ENCODE measurements around the gene GRM5.
"Not testable (repeated sequence)": the region's sequence is repeated elsewhere in the genome, so short reads cannot be mapped to it uniquely, and the experiment has no call there.

GRM5 gene

DNA sequence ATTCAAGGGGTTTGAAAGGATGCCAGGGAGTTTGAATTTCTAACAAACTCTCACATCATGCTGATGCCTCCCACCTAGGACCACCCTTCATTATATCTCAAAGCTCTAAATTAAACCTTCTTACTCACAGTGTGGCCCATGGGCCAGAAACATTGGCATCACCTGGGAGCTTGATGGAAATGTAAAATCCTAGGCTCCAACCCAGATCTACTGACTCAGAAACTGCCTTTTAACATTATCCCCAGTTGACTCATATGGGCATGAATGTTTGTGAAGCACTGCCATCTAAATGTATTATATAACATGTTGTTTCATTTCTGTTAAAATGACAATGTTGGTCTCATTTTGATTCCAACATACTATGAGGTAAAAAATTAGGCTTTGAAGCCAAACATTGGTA lies 90.3 kb downstream of the GRM5 start:
- DNase-seq (ENCODE audit: low read depth, low spot score), result not testable (repeated sequence)

DNA sequence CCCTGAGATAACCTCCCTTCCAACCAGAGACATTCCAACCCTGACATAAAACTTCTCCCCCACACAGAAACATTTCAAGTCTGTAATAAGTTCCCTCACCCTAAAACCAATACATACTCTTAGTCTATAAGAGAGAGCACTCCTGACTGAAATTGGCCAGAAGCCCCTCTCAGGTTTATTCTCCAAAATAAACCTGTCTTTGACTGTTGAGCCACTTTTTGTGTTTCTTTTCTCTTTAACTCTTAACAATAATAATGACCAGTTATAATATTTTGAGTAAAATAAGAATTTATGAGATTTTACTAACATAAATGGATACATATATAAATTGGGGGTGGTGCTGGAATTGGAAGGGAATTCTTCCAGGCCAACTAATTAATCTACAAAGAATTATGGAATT lies 93.6 kb downstream of the GRM5 start:
- no peak for DNase-seq (ENCODE audit: low read depth, low spot score)

DNA sequence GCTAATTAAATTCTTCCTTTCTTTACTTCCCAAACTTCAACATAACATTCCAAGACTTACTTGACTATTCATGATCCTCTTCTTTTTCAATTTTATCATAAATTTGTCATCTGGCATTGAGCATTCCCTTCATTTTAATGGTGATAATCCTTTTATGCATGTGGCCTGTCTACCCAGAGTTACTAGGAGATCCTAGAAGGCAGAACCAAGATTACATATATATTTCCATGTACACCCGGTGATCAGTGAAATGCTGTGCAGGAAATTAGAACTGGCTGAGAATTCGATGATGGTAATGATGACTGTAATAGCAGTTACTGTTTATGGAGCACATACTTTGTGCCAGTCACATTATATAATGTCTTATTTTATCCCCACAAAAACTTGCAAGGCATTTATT lies 104.2 kb downstream of the GRM5 start:
- DNase-seq (ENCODE audit: low read depth, low spot score), result not testable (repeated sequence)

DNA sequence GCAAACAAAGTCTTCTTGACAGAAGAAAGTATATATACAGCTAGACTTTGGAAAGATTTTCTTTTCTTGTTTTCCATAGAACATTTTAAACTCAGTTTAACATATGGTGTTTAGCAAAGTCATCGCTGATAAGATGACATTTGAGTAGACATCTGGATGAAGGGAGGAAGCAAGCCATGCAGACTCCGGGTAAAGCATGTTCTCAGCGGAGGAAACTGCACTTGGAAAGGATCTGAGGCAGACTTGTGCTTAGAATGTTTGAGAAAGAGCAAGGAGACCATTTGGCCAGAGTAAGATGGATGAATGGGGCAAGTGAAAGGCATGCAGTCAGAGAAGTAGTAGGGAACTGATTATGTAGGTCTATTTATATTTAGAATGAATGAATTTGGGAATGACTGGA lies 105.9 kb downstream of the GRM5 start:
- DNase-seq (ENCODE audit: low read depth, low spot score), result not testable (repeated sequence)

DNA sequence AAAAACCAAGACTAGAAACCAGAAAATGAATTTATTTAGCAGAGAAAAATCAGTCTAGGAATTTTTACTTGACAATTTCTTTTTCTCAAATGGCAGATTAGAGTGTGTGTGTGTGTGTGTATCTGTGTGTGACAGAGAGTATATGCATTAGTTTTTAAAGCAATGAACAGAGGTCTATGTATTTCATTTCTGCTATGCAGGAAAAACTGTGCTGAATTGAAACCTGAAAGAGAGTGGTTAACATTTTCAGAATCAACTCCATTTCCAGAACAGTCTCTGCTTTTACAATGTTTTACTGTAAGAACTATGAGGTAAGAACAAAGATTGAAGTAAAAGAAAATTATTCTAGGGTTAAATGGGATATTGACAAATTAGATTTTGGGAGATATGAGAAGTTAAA lies 114.8 kb downstream of the GRM5 start:
- no peak for DNase-seq (ENCODE audit: low read depth, low spot score)

DNA sequence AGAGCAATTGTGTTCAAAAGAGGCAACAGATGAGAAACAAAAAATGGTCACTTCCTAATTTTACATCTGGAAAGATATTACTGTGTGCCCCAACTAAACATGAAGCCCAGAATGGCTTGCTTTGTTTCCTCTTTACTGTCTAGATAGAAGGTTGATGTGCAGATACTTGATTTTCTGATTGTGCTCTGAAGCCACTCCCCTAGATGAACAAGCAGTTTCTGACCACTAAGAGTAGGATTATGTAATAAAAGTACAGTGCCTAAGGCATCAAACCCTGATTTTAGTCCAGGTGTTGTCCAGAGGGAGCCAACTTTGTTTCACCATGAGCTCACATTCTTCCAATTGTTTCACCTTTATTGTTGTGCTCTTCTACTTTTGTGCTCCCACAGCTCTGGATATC lies 116.9 kb downstream of the GRM5 start:
- DNase-seq (ENCODE audit: low read depth, low spot score), result not testable (repeated sequence)

DNA sequence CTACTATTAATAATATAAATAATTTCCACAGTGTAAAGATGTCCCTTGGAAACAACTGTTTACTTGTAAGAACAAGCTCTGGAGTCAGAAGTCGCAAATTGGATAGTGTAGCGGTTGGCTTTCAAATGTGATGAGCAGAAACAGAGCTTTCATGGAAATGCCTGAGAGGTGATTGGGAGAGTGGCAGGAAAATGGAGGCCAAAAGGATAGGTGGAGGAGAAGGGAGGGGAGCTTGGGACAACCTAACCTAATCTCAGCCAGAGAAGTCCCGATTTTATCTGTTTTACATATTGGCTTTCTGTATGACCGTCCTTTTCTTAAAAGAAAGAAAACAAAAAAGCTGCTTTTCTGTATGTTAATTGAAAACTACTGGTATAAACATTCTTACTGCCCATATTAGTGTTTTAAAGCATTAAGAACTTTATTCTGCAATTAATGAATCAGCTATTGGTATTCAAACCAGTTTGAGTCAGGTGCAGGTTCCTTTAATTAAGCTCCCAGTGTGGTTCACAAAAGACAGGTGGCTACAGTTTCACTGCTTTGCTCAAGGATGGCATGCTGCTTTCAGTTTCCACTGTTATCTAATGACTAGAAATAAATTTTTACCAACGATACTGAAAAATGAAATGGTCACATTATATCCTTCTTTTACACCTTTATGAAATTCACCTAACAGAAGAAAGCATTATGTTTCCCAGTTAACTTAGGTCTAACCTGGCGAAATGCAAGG lies 117.8 kb downstream of the GRM5 start:
- DNase-seq (ENCODE audit: low read depth, low spot score), result not testable (repeated sequence)

DNA sequence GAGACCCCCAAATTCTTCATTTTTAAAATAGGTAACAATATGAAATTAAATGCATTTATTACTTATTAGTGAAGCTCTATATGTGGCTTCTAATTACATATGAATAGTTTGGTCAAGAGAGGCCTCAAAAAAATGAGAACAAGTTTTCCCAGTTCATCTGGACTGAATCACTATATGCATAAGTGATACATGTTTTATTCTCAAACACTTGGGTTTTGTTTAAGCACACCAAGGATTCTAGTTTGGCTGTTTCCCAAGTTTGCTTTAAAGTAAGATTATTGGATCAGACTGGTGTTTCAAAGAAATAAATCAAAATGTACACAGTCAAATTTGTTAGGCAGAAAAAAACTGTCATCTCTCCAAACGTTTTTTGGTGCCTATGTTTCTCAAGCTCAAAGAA lies 136.1 kb downstream of the GRM5 start:
- DNase-seq (ENCODE audit: low read depth, low spot score), result not testable (repeated sequence)

DNA sequence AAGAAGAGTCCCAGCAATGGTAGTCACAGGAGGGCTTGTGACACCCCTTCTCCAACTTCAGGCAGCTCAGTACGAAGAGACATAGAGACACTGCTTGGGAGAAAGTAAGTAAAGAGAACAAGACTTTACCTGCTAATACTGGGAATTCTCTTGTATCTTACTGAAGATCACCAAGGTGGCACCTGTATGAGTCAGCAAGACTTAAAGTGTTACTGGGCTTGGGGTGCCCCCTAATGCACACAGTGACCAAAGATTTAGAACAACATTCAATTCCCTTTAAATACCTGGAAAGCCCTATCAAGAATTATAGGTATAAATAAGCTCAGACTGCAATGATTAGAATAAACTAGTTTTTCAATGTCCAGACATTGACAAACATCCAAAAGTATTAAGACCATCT lies 148.7 kb downstream of the GRM5 start:
- not testable (repeated sequence) for DNase-seq (ENCODE audit: low read depth, low spot score)

DNA sequence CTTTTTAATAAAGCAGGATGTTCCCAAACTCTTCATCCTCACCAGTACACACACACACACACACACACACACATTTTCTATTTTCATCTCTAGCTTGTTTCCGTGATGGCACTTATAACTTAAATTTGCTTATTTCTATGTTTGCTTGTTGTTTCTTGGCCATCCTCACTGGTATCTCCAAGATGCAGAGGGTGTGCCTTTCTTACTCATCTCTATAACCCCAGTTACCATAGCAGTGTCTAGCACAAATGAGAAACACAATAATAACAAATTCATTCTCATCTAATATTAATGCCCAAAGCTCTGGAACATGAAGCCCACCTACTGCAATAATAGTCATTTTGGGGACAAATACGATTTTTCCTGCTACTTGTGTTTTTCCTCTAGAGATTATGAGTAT lies 156.3 kb downstream of the GRM5 start:
- DNase-seq (ENCODE audit: low read depth, low spot score), result no peak

DNA sequence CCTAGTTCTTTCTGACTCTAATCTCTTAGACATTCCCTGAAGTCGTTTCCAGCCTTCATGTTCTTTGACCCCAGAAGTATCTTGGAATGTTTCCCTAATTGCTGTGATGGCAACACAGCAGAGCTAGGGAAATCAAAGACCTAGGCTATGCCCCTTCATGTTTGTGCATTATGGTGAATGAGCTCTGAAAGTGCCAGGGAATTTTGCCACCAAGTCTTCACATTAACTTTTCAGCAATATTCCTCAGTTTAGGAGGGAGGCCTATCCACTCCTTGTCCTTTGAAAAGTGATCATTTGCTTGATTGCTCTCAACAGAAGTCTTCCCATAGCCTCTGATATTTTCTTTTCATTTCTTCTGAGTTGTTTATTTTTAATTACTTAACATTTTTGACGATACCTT lies 164.3 kb downstream of the GRM5 start:
- DNase-seq (ENCODE audit: low read depth, low spot score), result not testable (repeated sequence)

DNA sequence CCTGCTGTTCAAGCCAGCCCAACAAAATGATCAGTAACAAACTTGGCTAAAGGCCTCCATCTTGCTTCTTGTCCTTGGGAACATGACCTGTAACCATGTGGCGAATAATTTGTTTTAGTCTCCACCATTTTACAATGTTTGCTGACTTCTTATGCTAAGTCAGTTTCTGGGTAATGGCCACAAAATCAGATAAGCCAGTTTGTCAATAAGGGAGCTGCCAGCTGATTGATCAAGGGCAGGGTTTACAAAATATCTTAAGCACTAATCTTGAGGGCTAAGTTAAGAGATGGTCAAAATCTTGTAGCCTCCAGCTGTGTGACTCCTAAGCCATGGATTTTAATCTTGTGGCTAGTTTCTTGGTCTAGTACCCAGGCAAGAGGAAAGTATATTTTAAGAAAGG lies 176.9 kb downstream of the GRM5 start:
- DNase-seq (ENCODE audit: low read depth, low spot score), result not testable (repeated sequence)

DNA sequence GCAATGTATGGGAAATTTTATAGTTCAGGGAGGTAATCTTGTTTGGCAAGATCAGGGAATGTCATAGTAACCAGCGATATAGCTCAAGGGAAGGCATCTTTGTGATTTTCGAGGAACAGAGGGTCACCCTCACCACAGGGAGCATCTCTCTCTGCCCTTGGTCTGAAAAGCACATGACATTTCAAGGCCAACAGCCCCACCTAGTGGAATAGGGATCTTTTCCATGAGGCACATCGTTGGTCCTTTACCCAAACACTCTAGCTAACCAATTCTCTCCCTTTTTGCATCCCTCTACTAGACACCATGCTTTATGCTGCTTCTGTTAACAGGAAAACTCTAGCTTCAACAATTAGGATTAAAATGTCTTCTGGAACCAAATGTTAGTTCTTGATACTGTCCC lies 179.0 kb downstream of the GRM5 start:
- no peak for DNase-seq (ENCODE audit: low read depth, low spot score)

DNA sequence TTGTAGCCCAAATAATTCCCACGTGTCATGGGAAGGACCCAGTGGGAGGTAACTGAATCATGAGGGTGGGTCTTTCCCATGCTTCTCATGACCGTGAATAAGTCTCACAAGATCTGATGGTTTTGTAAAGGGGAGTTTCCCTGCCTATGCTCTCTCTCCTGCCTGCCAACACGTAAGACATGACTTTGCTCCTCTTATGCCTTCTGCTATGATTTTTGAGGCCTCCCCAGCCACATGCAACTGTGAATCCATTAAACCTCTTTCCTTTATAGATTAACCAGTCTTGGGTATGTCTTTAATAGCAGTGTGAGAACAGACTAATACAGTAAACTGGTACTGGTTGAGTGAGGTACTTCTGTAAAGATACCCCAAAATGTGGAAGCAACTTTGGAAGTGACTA lies 183.0 kb downstream of the GRM5 start:
- DNase-seq (ENCODE audit: low read depth, low spot score), result not testable (repeated sequence)

DNA sequence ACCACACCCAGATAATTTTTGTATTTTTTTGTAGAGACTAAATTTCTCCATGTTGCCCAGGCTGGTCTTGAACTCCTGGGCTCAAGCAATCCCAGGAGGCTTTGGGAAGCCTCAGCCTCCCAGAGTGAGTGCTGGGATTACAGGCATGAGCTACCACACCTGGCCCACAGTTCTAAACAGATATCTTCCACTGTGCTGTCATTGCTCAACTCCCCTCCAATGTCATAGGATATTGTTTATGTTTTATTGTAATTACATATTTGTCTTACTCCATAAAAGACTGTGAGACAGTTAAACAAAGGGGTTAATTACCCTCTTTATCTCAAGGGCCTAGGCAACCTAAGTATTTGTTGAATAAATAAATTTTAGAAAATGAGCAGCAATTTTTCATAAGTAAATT lies 204.2 kb downstream of the GRM5 start:
- DNase-seq (ENCODE audit: low read depth, low spot score), result no peak

DNA sequence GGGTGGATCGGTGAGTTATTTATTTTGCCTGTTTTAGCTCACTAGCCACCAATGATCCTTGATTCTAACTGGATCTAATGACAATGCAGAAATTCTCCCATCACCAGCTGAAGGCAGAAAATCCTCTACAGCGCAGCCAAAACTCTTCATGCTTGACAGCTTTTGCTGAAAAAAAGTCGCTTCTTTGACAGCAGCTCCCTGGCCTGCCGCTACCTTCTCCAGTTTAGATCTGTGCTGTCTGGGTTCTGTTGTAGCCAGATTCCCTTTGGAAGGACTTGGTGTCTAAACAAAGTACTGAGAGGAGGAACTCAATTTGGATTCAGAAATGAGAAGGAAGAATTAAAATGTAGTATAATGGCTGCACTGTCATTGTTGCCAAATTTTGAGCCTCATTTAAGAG lies 205.4 kb downstream of the GRM5 start:
- not testable (repeated sequence) for DNase-seq (ENCODE audit: low read depth, low spot score)

DNA sequence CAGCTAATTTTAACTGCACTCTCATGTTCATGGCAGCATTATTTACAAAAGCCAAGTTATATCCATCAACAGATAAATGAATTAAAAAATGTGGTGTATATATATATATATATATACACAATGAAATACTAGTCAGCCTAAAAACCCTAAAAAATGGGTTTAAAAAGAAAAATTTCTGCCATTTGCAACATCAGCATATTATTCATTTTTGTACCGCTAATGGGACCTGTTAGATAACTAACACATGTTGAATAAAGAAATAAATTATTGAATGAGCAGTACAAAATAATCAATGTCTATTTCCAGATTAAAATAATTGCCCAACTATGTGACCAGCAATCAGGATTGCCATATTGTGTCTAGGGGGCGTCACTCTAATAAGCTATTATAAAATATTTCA lies 211.8 kb downstream of the GRM5 start:
- not testable (repeated sequence) for DNase-seq (ENCODE audit: low read depth, low spot score)

DNA sequence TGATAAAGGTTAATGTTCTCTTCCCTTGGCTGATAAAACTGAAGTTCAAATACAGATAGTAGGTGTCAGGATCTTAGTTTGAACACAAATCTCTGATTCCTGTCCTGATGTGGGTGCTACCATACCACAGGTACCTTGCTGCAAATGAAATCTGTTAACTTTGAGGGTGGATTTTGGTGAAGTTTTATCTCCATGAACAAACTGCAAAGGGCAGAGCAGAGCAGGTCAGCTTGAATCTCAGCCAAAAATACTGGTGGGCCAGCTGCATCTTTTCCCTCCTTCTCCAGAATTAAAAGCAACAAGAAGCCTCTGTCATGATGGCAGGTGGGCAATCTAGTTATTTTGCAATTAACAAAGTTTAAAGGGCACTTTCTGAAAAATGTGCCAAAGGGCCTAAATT lies 214.2 kb downstream of the GRM5 start:
- DNase-seq (ENCODE audit: low read depth, low spot score), result not testable (repeated sequence)

DNA sequence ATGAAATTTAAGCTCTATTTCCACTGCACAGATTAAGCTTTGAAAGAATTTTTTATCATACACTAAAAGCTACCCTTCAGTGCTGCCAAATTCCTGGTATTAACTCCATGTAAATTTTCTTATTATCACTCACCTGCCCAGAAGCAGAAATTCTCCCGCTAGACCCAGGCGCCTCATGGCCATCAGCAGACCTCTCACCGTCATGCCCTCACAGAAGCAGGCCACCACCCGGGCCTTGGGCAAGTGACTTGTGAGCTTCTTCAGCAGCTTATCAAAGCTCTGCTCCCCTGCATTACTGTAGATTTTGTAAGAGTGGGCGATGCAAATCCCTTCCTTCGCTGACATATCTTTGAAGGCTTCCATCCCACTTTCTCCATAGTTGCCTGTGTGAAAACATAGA lies 216.0 kb downstream of the GRM5 start:
- DNase-seq (ENCODE audit: low read depth, low spot score), result not testable (repeated sequence)

DNA sequence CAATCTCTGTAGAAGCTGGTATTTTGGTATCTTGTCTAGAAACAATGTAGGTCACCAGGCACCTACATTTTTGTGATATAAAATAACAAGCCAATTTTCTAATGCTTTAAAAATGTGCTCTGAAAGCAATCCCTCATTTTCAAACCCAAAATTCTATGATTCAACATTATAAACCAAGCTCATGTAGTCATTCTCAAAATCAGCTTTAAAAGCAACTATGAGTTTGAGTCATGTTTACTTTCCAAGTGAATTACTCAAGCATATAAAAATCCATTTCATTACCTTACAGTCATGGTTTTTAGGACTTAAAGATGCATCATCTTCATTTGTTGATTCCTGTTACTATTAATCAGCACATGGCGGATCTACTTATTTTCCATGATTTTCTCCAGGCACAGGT lies 216.4 kb downstream of the GRM5 start:
- no peak for DNase-seq (ENCODE audit: low read depth, low spot score)

DNA sequence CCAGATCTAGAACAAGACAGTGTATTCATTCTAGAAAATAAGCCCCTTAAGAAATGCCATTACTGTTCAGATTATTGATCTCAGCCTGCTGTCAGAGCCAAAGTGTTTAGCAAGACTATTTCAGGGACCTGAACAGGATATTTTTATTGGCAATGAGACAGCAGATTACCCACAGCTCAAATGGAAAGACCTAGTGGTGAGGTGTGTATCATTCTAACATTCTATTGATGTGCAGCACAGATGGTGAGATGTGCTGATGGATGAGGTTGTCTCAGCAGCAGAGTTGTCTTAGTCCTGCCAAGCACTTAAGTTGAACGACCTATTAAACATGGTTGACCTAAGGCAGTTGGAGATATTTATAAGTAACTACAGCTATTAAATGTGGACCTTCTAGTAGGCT lies 219.5 kb downstream of the GRM5 start:
- DNase-seq (ENCODE audit: low read depth, low spot score), result not testable (repeated sequence)

DNA sequence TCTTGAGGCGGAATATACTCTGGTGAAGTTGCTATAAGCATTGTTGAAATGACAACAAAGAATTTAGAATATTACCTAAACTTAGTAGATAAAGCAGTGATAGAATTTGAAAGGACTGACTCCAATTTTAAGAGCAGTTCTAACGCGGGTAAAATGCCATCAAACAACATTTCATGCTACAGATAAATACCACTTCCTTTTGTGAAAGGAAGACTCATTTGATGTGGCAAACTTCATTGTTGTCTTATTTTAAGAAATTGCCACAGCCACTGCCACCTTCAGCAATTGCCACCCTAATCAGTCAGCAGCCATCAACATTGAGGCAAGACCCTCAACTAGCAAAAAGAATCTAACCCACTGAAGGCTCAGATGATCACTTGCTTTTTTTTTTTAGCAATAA lies 220.8 kb downstream of the GRM5 start:
- not testable (repeated sequence) for DNase-seq (ENCODE audit: low read depth, low spot score)

DNA sequence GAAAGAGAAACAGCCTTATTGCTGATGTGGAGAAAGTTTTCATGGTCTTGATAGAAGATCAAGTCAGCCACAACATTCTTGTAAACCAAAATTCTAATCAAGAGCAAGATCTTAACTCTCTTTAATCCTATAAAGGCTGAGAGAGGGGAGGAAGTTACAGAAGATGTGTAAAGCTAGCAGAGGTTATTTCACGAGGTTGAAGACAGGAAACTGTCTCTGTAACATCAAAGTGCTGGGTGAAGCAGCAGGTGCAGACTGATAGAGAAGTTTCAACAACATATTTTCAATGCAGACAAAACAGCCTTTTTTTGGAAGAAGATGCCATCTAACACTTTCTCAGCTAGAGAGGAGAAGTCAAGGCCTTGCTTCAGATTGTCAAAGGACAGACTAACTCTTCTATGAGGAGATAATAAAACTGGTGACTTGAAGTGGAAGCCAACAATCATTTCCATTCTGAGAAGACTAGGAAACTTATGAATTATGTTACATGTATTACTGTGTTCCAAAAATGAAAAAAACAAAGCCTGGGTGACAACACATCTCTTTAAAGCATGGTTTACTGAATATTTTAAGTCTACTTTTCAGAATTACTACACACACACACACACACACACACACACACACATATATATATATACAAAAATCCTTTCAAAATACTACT lies 221.9 kb downstream of the GRM5 start:
- DNase-seq (ENCODE audit: low read depth, low spot score), result not testable (repeated sequence)
